Tibial nerve (tissue), 4 donors: ENCODE results near the gene CST4. TPM values are rescaled to one million over a fixed set of nuclear protein-coding genes. Genes with fewer than 3 reads are reported as not detected.
"Not testable (repeated sequence)": the region's sequence is repeated elsewhere in the genome, so short reads cannot be mapped to it uniquely, and the experiment has no call there.

Source experiments
- DNase-seq, 2 donors: peaks; one replicate each; pipeline ENCODE4 v3.0.0-alpha.2; 2019; ENCODE audit warnings: low spot score in 2 of 2
- H3K27ac ChIP-seq, 4 donors: fragments of 200-600 bp; sonication (generic) in 3 of 4; one replicate each; pipeline ENCODE4 v1.5.1; 2017 to 2019; ENCODE audit warnings: mild to moderate bottlenecking in 1 of 4
- H3K27me3 ChIP-seq, 2 donors: fragments of 200-600 bp; sonication (generic) in 1 of 2; one replicate each; pipeline versions ENCODE4 v1.5.1 to v1.6.0; 2017 to 2019
- H3K36me3 ChIP-seq, 3 donors: fragments of 200-600 bp; sonication (generic); one replicate each; pipeline ENCODE4 v1.5.1; 2018 to 2019
- H3K4me1 ChIP-seq, 4 donors: fragments of 200-600 bp; sonication (generic) in 3 of 4; one replicate each; pipeline ENCODE4 v1.5.1; 2017 to 2019
- H3K4me3 ChIP-seq, 4 donors: fragments of 200-600 bp; sonication (generic) in 3 of 4; one replicate each; pipeline ENCODE4 v1.5.1; 2017 to 2019; ENCODE audit warnings: mild to moderate bottlenecking in 1 of 4, moderate library complexity in 1 of 4
- H3K9me3 ChIP-seq, 4 donors: fragments of 200-600 bp; sonication (generic) in 3 of 4; one replicate each; pipeline ENCODE4 v1.5.1; 2017 to 2019
- EP300 ChIP-seq, 2 donors: sonication (generic); formaldehyde crosslinking; IDR thresholded peaks; one replicate each; pipeline ENCODE4 v1.6.1; 2017; ENCODE audit warnings: antibody characterized with exemption in 2 of 2, mild to moderate bottlenecking in 1 of 2
- POLR2A ChIP-seq, 2 donors: fragments of 450-650 bp; IDR thresholded peaks; one replicate each; pipeline ENCODE4 v1.6.1; 2017; ENCODE audit warnings: antibody characterized with exemption in 2 of 2, mild to moderate bottlenecking in 2 of 2, moderate library complexity in 2 of 2
- WGBS, 2 donors: methylation state at CpG; one replicate each; pipeline ENCODE4 v1.1.5; 2018; 5-methylcytosine and 5-hydroxymethylcytosine counted together
- total RNA-seq, 4 donors: library from RNA; depleted of rRNA; stranded (reverse); fragments of >200 nt; gene quantifications; one replicate each; pipeline ENCODE4 v1.1.0, GENCODE V29; 2016
- TF ChIP-seq, protein P1 (sequence below), 5 experiments: fragments of 200-600 bp in 3 of 5; fragments of 450-650 bp in 2 of 5; sonication (generic) in 3 of 5; IDR thresholded peaks; one replicate each; pipeline ENCODE4 v1.5.1; 2016 to 2019; ENCODE audit warnings: antibody characterized with exemption in 5 of 5, mild to moderate bottlenecking in 3 of 5, moderate library complexity in 2 of 5

CST4 gene
- total RNA-seq, 4 donors from 2014 or later = not detected

DNA sequence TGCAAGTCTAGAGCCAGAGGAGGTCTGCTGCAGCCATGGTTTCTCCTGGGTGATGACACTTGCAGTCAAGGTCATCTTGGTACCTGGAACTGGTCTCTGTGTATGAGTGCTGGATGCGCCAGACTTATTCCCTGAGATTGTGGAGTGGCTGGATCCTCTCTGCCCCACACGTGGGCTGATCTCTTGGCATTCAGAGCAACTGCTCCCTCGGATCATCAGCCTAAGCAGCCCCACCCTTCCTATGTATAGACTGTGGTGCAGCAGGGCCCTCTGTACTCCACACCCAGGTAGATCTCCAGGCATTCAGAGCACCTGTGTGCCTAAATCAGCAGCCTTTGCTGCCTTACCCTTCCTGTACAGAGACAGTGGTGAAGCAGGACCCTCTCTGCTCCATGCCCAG, 12.1 kb upstream of the CST4 start:
- Histone ChIP-seq H3K27ac (no peak overlapping the region), H3K9me3 (no peaks in the 10 kb centered on the region), H3K36me3 (no peaks in the 10 kb centered on the region), H3K4me1 (no peaks in the 10 kb centered on the region), H3K4me3 (no peak overlapping the region), H3K27me3 (no peaks in the 10 kb centered on the region)
- DNase-seq = no peak
- 56 to 89% methylated on average over 3 of the region's 3 CpGs for WGBS, 2 donors
- TF ChIP-seq, protein P1, sequence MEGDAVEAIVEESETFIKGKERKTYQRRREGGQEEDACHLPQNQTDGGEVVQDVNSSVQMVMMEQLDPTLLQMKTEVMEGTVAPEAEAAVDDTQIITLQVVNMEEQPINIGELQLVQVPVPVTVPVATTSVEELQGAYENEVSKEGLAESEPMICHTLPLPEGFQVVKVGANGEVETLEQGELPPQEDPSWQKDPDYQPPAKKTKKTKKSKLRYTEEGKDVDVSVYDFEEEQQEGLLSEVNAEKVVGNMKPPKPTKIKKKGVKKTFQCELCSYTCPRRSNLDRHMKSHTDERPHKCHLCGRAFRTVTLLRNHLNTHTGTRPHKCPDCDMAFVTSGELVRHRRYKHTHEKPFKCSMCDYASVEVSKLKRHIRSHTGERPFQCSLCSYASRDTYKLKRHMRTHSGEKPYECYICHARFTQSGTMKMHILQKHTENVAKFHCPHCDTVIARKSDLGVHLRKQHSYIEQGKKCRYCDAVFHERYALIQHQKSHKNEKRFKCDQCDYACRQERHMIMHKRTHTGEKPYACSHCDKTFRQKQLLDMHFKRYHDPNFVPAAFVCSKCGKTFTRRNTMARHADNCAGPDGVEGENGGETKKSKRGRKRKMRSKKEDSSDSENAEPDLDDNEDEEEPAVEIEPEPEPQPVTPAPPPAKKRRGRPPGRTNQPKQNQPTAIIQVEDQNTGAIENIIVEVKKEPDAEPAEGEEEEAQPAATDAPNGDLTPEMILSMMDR (IDR thresholded peaks at IDR 0.05) = no peak
- TF ChIP-seq POLR2A (IDR thresholded peaks at IDR 0.05) = no peak
- no peak for TF ChIP-seq EP300 (IDR thresholded peaks at IDR 0.05)

DNA sequence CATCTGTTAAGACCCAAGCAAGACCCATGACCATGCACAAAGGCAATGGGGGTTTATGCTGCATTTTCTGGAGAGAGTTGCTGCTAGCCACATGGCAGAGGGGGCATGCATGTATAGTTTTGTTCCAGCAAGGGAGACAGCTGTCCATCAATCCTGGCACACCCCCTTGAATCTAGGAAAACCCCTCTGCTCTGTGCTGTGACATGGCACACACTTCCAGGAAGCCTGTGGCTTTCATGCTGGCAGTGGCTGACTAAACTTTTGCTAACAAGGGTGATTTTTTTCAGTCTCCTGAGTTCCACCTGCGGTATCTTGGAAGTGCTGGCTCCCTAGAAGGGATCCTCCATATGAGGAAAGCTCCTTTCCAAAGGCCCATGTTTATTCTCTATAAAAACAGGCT, 9.1 kb upstream of the CST4 start:
- H3K4me3 ChIP-seq = no peak overlapping the region
- TF ChIP-seq EP300 (IDR thresholded peaks at IDR 0.05) = no peak
- no peak overlapping the region for H3K27ac ChIP-seq
- H3K36me3 ChIP-seq = no peaks in the 10 kb centered on the region
- H3K9me3 ChIP-seq = no peaks in the 10 kb centered on the region
- 22 to 41% methylated on average over 1 of the region's 1 CpG for WGBS, 2 donors
- H3K4me1 ChIP-seq = peaks cover 0 to 3% (median 0%) of the 10 kb centered on the region in 4 donors
- no peak for DNase-seq
- no peaks in the 10 kb centered on the region for H3K27me3 ChIP-seq

DNA sequence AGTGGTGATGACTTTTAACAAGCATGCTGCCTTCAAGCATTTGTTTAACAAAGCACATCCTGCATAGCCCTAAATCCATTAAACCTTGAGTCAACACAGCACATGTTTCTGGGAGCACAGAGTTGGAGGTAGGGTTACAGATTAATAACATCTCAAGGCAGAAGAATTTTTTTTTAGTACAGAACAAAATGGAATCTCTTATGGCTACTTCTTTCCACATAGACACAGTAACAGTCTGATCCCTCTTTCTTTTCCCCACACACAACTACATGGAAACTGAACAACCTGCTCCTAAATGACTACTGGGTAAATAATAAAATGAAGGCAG, 6.2 kb upstream of the CST4 start:
- not testable (repeated sequence) for H3K4me3 ChIP-seq, H3K4me1 ChIP-seq, H3K27me3 ChIP-seq, DNase-seq, H3K9me3 ChIP-seq, H3K36me3 ChIP-seq, H3K27ac ChIP-seq

DNA sequence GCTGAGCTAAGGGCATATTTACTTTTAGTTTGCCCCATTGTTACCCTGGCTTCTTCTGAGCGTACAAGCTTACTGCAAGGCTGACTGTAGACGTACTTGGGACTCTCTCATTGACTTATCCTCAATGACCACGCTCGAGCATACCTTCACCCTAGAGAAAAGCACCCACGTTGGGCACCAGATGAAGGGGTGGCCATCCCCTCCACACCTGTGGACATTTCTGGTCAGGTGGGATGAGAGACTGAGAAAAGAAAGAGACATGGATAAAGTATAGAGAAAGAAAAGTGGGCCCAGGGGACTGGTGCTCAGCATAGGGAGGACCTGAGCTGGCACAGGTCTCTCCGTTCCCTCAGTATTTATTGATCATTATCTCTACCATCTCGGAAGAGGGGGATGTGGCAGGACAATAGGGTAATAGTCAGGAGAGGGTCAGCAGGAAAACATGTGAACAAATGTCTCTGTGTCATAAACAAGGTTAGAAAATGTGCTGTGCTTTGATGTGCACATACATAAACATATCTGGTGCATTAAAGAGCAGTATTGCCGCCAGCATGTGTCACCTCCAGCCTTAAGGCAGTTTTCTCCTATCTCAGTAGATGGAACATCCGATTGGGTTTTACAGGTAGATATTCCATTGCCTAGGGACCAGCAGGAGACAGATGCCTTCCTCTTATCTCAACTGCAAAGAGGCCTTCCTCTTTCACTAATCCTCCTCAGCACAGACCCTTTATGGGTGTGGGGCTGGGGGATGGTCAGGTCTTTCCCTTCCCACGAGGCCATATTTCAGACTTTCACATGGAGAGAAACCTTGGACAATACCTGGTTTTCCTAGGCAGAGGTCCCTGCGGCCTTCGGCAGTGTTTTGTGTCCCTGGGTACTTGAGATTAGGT, 5.6 kb upstream of the CST4 start:
- not testable (repeated sequence) for H3K4me3 ChIP-seq, DNase-seq, H3K36me3 ChIP-seq, H3K27ac ChIP-seq, H3K27me3 ChIP-seq, H3K9me3 ChIP-seq, H3K4me1 ChIP-seq
- 69 to 78% methylated on average over 12 of the region's 12 CpGs for WGBS, 2 donors

DNA sequence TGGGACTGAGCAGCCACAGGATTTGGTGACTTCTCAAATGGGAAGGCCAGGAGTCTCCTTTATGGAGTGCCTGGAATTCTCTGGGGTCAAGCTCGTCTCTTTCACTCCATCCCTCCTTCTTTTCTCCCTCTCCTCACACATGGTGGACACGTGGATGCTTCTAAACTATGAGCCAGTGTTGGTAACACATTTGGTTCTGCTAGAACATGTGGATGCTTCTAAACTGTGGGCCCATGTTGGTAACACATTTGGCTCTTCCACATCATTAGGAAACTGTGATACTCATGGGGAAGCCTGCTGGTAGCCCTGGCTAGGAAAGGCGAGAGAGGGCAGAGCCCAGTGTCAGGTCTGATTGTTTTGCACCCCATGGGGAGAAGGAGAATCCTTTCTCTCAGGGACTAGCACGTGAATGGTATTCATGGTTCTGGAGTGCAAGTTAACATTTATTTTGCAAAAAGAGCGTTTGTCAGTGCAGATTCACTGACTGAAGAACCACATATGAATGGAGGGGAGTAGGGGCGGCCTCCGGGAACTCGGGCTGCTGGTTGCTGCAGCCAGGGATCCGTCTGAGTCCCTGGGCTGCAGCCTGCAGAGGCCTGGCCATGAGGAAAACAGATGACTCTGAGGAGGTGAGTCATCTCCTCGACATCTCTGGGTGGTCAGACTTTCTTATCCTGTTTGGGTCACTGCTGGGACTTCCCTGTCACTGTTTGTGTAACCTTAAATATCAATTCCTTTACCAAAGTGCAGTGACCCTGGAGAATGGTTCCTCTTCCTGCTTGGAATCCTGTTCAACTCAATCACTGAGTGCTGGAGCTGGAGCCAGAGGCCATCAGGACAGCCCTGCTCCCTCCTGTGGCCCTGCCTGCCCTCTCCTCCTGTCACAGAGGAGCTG, 4.1 kb upstream of the CST4 start:
- WGBS, 2 donors = 45 to 50% methylated on average over 10 of the region's 10 CpGs
- H3K27ac ChIP-seq, DNase-seq, H3K4me1 ChIP-seq, H3K27me3 ChIP-seq, H3K4me3 ChIP-seq, H3K9me3 ChIP-seq, H3K36me3 ChIP-seq: not testable (repeated sequence)

DNA sequence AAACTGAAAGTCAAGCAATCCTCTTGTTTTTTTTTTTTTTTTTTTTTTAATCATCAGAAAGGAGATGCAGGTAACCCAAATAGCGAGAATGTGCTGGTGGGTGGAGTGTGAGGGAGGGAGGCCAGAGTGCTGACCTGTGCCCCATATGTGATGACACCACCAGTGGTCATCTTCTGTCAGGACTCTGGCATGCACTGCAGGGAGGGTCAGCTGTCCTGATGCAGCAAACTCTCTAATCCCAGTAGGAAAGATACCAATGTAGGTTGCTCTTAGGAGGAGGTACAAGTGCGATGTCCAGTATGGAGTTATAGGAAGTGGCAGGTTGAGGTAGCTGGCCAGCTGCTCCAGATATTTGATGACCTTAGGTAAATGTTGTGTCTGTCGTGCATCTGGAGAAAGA, 2.8 kb upstream of the CST4 start:
- H3K9me3 ChIP-seq = no peaks in the 10 kb centered on the region
- TF ChIP-seq POLR2A (IDR thresholded peaks at IDR 0.05) = no peak
- TF ChIP-seq EP300 (IDR thresholded peaks at IDR 0.05) = no peak
- TF ChIP-seq, protein P1 (IDR thresholded peaks at IDR 0.05) = no peak
- H3K4me3 ChIP-seq = no peak overlapping the region
- 88 to 92% methylated on average over 3 of the region's 3 CpGs for WGBS, 2 donors
- DNase-seq = no peak
- H3K36me3 ChIP-seq = no peaks in the 10 kb centered on the region
- H3K27me3 ChIP-seq = no peaks in the 10 kb centered on the region
- no peak overlapping the region for H3K27ac ChIP-seq
- peaks cover 0 to 6% (median 0%) of the 10 kb centered on the region in 4 donors for H3K4me1 ChIP-seq

DNA sequence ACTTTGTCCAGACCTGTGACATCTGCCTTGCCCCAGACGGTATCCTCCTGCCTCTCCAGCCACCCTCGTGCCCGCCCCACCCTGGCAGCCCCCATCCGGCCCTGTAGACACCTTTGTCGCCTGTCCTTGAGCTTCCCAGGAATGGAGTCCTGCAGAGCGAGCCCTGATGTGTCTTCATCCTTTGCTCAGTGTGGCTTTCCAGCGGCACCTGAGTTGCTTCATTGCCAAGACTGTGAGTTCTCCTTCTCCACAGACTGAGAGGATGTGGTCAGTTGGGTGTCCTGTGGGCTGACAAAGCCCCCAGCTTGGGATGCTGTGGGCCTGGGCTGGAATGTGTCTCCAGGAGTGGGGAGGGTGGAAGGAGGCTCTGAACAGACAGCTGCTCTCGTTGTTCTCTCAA, 1.7 kb upstream of the CST4 start:
- H3K27ac ChIP-seq = no peak overlapping the region
- peaks cover 0 to 6% (median 0%) of the 10 kb centered on the region in 4 donors for H3K4me1 ChIP-seq
- DNase-seq = no peak
- TF ChIP-seq EP300 (IDR thresholded peaks at IDR 0.05) (no peak), POLR2A (IDR thresholded peaks at IDR 0.05) (no peak)
- TF ChIP-seq, protein P1 (IDR thresholded peaks at IDR 0.05) = no peak
- no peaks in the 10 kb centered on the region for H3K9me3 ChIP-seq
- no peaks in the 10 kb centered on the region for H3K27me3 ChIP-seq
- H3K36me3 ChIP-seq = no peaks in the 10 kb centered on the region
- 82 to 92% methylated on average over 8 of the region's 8 CpGs for WGBS, 2 donors
- H3K4me3 ChIP-seq = no peak overlapping the region
